ENCODE measurements around the gene GNAQ.

GNAQ gene

DNA sequence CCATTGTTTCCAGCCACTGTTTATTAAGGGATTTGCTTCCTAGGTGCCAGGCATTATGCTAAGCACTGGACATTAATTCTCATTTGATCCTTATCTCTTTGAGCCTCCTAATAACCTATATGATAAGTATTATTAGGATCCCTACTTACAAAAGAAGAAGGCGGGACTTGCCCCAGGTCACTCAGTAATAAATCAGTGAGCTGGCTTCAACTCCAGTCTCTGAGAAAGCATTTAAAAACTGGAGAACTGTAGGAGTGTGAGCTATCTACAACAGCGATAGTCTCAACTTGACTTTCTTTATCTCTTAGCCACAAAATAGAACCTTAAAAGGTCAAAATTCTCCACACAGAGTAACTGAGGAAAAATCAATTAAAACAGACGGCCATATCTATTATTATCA, 155.0 kb downstream of the GNAQ start:
- TF ChIP-seq, protein P1, sequence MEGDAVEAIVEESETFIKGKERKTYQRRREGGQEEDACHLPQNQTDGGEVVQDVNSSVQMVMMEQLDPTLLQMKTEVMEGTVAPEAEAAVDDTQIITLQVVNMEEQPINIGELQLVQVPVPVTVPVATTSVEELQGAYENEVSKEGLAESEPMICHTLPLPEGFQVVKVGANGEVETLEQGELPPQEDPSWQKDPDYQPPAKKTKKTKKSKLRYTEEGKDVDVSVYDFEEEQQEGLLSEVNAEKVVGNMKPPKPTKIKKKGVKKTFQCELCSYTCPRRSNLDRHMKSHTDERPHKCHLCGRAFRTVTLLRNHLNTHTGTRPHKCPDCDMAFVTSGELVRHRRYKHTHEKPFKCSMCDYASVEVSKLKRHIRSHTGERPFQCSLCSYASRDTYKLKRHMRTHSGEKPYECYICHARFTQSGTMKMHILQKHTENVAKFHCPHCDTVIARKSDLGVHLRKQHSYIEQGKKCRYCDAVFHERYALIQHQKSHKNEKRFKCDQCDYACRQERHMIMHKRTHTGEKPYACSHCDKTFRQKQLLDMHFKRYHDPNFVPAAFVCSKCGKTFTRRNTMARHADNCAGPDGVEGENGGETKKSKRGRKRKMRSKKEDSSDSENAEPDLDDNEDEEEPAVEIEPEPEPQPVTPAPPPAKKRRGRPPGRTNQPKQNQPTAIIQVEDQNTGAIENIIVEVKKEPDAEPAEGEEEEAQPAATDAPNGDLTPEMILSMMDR (conservative IDR thresholded peaks at IDR 0.05; ENCODE audit: low read depth, low read length): no peak
- DNase-seq (ENCODE audit: low read depth): no peak
- H3K4me3 ChIP-seq (ENCODE audit: low read length): no peak overlapping the region

DNA sequence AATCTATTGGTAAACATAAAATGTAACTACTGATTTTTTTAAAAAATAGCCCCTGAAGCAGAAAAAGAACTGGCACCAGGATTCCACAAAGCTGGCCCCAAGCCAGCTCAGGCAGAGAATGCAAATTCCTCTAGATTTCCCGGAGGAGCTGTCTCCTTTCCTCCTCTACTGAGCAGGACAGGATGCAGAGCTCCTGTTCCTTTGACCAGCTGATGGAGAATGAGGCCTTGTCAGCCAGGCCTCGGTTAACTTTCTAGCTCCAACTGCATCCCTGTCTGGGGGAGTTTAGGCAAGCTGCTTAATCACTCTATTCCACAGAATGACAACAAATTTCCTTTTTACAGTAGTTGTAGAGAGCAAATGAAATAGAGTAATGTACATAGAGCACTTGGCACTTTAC, 155.5 kb downstream of the GNAQ start:
- no peak overlapping the region for H3K4me3 ChIP-seq (ENCODE audit: low read length)
- TF ChIP-seq, protein P1 (conservative IDR thresholded peaks at IDR 0.05; ENCODE audit: low read depth, low read length): no peak
- DNase-seq (ENCODE audit: low read depth): no peak

DNA sequence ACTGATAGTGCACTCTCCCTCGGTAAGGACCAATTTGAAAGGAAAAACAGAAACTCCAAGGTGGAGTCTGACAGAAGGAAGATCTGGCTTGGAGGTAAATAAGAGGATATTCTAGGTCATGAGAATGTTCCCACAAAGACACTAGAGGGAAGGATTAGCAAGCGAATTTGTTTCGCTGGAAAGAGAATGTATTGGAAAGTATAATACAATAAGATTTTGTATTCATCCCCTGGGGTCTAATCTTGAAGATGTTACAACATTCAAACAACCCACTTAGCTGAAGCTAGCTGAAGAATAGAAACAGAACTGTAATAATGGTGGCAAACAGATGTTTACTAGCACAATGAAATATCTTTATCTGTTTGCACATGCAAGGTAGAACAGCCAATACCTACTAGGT, 158.7 kb downstream of the GNAQ start:
- TF ChIP-seq, protein P1 (conservative IDR thresholded peaks at IDR 0.05; ENCODE audit: low read depth, low read length): no peak
- no peak for DNase-seq (ENCODE audit: low read depth)
- no peak overlapping the region for H3K4me3 ChIP-seq (ENCODE audit: low read length)

DNA sequence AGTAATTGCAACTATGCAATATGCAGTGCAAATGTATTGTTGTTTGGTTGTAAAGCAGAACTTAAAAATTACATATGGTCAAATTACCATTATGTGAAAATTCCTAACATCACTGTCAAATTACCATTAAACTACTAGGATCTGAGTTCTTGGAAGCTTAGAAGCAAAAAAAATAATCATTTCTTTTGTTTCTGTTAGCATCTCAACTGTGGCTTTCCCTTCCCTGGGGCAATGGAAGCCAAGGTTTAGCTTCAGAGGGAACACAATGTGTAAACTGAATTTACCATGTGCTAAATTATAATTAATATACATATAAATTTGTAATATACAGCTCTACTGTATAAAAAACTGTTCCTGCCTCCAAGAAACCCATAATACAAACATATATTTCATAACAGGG, 159.4 kb downstream of the GNAQ start:
- no peak overlapping the region for H3K4me3 ChIP-seq (ENCODE audit: low read length)
- TF ChIP-seq, protein P1 (conservative IDR thresholded peaks at IDR 0.05; ENCODE audit: low read depth, low read length): no peak
- DNase-seq (ENCODE audit: low read depth): no peak

DNA sequence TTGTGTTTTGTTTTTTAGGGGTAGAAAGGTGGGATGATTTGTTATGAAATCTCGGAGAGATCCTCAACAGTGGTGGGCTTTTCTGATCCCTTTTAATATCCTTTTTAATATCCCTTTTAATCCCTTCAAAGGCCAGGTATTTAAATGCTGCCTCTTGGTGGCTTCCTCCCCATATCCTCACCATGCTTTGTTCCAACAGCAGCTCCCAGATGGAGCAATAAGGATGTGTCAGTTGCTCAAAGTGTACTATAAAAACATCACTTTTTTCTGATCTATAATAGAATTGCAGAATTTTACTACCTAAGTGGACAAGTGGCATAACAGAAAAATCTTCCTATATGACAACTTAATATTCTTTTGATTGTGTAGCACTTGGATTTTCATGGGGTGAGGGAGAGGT, 160.1 kb downstream of the GNAQ start:
- H3K4me3 ChIP-seq (ENCODE audit: low read length): no peak overlapping the region
- DNase-seq (ENCODE audit: low read depth): no peak
- TF ChIP-seq, protein P1 (conservative IDR thresholded peaks at IDR 0.05; ENCODE audit: low read depth, low read length): no peak

DNA sequence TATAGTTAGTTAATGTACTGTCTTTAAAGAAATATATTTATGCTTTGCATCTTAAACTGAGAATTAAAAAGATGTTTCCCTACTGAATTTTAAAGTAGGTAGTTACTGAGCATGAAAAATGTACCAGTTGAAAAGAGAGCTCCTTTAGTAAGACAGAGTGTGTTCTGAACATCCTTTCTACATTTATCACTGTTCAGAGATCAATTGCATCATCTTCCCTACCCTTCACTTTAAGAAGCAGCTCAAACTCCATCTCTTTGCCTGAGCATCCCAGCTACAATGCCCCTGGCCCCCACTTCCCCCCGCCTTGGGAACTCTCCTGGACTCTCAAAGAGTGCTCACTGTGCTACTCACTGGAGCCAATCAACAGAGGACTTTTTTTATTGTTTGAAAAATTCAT, 164.7 kb downstream of the GNAQ start:
- no peak for DNase-seq (ENCODE audit: low read depth)
- no peak overlapping the region for H3K4me3 ChIP-seq (ENCODE audit: low read length)
- TF ChIP-seq, protein P1 (conservative IDR thresholded peaks at IDR 0.05; ENCODE audit: low read depth, low read length): no peak

DNA sequence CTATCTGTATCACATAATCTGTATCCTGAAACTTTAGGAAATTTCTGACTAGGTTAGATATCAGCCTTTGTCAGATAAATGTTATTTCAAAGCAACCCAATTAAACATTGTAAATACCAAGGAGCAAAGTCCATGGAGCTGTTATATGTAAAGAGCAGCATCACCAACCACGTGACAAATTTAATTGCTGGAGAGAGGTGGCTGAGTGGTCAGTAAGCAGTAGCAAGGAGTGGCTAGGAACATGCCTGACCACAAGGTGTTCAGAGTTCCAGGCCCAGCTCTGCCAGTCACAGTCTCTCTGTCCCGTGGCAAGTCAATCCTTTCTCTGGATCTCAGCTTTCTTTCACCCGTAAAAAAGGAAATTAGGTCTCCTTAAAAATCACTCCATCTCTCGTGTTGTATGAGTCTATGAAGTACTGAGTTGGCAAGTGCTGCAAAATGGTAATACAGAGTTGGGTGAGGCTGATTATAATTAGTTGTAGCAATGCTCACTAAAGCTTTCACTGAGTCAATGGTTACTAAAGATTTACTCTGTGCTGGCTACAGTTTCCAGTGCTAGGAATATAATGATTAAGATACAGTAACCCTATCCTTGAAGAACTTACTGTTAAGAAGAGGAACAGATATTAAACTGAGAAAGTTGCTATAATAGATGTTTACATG, 166.1 kb downstream of the GNAQ start:
- TF ChIP-seq, protein P1 (conservative IDR thresholded peaks at IDR 0.05; ENCODE audit: low read depth, low read length): no peak
- H3K4me3 ChIP-seq (ENCODE audit: low read length): no peak overlapping the region
- DNase-seq (ENCODE audit: low read depth): no peak
